SKM-1 (cell line): ENCODE measurements around the gene PCBD1.

Source experiments
- DNase-seq: peaks from one replicate; lab custom pipeline; 2025; ENCODE audit not compliant: unreplicated experiment; lab: John Stamatoyannopoulos, UW

The PCBD1 gene

DNA sequence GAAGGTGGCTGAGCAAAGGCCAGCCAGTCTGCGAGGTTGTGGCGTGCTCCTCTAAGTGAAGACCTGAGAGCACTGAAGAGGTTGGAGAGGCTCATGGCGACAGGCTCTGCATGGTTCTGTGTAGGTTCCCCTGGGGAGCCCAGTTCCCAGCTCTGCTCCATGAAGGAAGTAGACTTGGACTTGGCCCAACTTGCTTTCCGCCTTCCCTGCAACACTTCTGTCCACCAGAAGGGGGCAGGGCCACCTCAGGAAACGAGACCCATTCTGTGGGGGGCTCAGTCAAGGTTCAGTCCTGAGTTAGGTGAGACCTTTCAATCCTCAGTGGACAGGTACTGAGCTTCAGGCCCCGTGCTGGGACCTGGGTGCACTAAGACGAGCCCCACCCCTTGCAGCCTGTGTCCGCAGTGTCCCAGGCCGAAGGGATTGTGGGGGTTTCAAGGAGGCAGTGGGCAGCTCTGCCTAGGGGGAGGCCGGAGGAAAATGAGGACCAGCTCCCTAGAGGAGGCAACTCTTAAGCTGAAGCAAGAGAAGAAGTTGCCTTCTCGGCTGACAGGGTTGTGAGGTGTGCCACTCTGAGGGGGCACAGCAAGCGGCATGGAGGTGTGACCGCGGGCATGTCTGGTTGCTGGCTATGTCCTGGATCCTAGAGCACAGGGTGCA, 15.0 kb upstream of the PCBD1 start:
- no peak for DNase-seq

DNA sequence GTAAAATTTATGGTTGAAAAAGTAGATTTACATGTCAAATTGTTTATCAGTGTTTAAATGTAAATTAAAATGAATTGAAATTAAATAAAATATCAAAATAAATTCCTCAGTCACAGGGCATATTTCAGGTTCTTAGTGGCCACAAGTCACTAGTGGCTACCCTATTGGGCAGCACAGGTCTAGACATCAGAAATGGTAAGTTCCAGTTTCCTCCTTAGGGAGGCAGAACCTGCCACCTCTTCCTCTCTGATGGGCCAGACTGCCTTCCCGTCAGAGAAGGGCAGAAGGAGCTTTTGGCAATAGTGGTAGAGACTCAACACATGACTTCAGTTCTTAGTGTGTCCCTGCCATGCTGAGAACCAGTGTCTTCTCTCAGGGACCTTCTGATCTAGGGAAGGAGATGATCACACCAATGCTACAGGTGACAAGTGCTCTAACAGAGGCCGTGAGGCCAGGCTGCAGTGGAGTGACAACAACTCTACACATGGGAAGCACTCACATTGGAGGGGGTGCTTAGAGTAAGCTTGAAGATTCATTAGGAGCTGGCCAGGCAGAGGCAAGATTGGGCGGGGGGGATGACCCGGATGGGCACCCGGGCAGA, 14.4 kb upstream of the PCBD1 start:
- no peak for DNase-seq

DNA sequence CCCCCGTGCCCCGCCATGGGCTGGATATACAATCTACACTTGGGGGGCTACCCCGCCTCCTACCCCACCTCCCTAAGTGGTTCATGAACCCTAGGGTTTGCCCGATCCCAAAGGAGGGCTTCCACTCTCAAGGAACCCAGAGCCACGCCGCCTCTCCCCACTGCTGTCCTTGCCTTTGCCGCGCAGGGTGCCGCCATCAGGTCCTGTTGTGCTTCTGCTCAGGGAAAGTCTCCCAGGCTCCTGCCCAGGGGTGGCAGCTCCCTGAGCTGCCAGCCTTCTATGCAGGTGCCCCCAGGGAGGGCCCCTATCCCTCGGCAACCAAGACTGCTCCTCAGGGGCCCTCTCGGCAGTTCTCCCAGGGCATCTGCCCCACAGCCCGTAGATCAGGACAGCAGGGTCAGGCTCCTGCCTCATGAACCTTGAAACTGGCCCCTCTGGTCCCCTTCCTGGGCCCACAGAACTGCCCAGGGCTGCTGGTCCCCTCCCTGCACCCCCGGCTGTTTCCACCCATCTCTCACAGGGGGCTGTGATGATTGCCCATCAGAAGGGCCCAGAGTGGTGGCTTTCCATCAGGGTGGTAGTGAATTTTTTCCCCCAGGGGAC, 13.0 kb upstream of the PCBD1 start:
- no peak for DNase-seq

DNA sequence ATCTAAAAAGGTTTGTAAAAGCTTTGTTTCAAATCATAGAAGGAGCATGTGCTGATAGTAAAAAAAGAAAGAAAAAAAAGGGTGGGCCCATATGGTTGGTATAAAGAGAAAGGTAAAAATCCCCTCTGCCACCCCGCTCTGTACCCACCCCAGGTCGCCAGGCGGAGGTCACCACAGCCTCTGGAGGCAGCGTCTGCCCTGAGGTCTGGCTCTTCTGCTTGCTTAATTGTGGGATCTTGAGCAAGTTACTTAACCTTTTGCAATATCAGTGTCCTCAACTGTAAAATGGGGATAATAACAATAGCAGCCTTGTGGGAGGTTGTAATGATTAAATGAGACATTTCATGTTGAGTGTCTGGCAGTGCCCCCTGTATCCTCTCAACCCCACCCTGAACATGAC, 10.7 kb upstream of the PCBD1 start:
- peak; percentile 23 for DNase-seq

DNA sequence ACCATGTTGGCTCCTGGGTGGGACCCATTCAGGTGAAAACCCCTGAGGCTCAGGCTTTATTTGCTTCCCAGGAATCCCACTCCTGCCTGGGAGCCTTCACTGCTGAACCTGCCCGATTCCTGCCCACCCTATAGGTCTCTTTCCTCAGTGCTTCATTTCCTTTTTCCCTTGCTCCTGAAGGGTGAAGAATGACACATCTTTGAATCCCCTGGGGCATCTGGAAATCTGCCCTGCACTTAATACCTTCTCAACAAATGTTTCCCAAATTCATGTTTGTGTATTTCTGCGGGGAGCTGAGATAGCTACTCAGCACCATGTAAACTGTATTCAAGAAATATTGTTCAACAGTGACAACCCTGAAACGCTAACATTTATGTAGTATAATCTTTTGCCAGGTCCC, 10.3 kb upstream of the PCBD1 start:
- DNase-seq = no peak

DNA sequence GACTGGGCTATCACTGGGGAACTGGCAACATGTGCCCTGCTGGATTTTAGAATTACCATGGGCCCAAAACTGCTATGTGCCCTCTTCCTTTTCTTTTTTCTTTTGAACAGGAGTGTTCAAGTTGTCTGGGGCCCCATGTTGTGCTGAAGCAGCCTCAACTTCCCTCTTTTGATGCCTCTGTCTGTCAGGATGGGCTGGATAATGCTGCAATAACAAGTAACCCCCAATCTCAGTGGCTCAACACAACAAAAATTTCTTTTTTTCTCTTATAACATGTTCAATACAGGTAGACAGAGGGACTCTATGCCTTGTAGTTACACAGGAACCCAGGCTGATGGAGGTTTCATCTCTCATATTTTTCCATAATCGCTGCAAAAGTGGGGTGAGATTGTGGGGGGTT, 8.2 kb upstream of the PCBD1 start:
- DNase-seq = no peak

DNA sequence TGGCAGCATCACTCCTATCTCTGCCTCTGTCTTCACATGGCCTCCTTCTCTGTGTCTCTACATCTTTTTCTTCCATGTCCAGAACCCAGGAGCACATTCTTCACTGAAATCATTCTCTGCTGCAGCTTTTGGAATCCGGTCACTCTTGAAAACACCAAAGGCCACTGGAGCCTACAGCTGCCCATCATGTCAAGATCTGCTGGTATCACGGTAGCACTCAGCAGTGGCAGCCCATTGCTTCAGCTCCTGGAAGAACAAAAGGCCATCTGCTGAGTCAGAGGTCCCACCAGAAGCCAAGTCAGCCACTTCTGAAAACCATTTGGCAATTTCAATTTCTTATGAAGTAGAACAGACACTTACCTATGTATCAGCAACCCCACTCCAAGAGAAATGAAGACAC, 6.1 kb upstream of the PCBD1 start:
- no peak for DNase-seq

DNA sequence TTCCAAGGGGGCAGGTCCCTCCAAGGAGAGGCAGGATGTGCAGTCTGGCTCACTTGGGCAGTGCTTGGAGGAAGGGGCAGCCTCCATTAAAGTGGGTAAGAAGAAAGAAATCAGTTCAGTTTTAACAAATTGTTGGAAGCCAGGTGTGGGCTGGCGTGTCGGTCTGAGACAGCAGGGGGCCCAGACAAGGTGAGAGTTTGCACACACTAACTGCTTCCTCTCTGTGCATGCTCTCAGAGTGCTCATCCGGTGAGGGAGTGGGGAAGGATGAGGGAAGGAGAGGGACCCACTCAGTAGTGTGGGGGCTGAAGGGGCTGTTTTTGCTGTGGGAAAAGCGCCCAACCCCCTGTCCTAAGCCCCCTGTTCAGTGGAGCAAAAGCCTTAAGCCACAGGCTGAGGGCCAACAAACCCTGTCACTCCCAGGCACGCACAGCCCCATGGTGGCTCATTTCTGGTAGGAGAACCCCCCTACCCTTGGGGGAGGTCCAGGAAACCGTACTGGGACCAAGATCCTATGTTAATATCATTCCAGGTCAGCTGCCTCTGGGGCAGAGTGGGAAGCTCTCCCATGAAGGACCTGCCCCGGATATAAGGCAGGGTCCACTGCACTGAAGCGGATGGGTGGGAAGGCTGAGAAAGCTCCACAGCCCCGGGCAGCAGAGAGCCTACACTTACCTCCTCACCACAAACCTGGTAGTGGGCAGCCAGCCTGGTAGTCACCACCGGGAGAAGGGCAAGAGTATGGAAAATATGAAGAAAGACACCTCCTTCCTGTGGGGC, 5.1 kb upstream of the PCBD1 start:
- DNase-seq = no peak

DNA sequence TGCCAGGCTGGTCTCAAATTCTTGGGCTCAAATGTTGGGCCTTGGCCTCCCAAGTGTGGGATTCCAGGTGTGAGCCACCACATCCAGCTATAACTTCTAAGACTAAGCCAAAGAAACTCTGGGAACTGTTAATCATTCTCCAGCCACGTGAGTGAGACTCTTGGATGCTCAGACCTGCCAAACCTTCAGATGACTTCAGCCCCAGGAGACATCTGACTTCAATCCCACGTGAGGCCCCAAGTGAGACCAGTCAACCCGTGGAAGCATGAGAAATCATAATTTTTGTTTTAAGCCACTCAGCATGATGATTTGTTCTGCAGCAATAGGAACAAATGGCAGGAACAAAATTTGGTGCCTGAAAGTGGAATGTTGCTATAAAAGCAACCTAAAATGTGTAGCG, 4.3 kb upstream of the PCBD1 start:
- no peak for DNase-seq

DNA sequence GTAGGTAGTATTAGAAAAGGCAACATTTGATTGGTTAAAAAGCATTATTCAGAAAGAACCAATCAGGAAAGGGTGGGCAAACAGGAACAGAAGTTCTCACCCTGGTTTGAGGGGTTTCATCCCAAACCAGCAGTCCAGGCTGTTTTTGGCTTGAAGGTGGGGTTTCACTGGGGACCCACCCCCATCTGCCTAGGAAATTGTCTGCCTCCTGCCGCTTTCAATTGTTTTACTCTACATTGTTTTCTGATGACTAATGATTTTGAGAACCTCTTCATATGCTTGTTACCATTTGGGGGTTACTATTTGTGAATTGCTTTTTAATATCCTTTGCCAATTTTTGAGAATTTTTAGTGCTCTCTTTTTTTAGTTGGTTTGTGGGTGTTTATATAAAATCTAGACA, 3.3 kb upstream of the PCBD1 start:
- DNase-seq = no peak

DNA sequence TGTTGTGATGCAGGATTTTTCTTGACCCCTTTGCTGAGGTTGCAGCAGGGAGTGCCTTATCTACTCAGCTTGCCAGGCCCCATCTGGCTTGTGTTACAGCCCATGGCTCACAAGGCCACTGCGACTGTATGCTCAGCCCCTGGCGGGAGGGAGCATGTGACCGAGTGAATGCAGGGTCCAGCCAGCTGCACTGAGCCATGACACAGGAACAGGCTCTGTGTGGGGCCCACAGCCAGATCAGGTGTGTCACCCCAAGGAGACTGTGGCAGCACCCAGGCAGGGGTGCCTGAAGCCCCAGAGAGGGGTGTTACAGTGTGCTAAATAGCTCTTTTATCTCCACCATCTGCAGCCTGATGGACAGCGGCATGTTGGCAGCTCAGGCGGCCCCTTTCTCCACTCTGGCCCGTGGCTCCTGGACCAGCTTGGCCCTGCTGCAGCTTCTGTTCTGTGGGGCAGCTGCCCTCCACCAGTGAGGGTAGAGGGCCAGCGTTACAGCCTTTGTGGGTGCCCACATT, 2.6 kb upstream of the PCBD1 start:
- no peak for DNase-seq

DNA sequence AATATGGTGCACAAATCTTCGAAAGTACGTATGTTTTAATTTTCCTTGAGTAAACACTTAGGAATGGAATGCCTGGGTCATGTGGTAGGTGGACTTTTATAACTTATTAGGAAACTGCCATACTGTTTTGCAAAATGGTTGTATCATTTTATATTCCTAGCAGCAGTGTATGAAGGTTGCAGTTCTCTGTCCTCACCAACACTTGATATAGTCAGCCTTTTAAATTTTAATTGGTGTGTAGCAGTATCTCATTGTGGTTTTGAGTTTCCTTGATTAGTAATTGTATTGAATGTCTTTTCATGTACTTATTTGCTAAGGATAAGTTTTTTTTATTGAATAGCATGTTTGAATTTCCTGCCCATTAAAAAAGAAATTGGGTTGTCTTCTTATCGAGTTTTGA, 926 bp upstream of the PCBD1 start:
- DNase-seq = no peak

DNA sequence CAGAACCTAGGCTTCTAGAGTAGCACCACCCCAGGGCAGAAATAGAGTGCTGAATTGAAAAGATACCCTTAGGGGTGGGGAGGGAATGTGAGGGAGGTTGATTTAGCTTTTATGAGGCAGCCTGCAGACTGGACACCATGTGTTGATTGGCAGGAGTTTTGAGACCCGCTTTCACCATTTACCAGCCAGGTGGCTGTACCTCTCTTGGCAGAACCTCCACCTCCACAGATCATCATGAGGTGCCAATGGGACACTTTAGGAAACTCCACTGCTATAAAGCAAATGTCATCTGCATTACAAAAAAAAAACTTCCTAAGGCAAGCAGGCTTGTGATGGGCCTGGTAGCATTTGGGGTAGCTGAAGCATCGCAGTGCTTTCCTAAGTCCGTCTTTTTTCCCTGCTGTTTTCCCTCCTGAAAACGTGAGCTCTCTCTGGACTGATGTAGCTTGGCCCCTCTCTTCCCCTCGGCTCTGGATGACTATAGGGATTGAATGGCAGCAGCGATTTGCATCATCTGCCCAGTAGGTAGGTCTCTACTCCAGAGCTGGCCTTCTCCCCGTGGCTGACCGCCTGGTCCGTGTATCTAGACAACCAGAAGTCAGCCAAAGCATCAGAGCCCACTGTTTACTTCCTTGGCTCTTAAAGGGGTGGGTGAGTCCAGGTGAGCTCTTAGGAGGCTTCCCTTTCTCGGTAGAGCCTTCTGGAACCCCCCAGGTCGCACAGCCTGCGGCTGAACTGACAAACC, 1.3 kb downstream of the PCBD1 start:
- DNase-seq = no peak

DNA sequence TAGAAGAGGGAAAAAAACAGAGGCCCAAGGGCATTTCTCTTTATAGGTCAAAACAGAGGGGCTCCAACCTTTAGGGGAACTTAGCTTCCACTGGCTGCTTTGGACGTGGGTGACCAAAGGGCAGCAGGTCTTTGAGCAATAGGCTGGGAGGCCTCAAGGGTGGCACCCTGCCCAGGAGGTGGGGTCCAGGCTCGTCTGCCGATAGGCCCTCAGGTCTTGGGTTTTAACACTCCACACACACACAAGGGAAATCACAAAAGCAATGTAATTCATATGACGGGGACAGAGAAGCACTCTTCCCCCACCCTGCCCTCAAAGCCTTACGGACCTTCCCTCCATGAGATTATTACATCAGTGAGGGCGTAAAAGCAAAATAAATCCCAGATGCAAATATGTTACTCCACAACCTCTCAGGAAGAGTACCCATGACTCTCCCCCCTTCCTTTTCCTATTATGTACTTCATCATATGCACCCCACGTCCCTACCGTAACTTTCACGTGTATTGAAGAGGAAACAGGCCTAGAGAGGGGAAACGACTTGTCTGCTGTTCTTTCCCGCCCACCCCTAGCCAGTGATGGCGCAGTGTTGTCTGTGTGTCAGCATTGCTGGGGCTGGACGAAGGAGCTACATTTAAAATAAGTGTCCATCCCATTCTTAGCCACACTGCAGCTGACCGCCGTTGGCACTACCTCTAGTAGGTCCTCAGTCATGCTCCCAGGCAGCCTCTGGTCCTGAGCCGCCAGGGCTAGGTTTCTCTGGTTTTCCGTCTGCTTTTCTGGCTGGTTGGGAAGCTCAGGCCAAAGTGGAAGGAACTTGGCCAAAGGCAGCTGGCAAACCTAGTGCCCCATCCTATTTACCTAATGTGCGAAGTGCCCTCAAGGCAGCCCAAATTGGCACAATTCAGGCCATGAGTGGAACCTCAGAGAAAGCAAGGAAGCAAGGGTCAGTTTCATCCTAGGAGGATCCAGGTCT, 2.1 kb downstream of the PCBD1 start:
- DNase-seq = no peak

DNA sequence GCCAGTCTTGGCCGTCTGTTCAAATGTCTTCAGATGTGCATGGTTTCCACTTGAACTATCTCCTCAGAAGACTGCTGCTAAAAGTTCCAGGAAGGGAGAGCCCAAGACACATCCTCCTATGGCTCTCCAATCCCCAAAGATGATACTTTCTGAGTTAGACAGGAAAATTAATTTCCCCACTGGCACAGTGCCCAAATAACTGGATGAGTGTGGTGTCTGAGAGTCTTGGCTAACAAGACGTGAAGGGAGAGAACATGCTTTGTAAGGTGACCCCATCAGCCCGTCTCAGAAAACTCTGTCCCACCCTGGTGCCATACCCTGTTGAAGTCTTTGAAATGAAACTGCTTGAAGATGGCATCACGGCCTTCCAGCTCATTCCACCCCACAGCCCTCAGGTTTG, 2.9 kb downstream of the PCBD1 start:
- no peak for DNase-seq

DNA sequence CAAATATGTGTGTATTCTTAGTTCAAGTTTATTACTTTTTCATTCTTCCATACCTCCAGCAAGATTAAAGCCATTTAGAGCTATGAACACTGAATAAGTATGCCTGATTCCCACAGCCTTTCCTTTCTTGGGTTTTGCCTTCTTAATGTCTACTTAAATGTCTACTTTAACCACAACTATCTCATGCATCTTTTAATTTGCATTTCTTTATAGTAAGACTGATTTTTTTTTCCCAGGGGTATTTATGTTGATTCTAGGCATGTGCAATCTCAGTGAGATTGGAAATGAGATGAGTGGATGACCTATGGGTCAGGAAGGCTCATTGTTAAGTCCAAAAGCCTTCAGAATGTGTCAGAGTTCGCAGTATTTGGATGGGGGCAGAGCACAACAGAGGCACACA, 3.6 kb downstream of the PCBD1 start:
- DNase-seq = no peak

DNA sequence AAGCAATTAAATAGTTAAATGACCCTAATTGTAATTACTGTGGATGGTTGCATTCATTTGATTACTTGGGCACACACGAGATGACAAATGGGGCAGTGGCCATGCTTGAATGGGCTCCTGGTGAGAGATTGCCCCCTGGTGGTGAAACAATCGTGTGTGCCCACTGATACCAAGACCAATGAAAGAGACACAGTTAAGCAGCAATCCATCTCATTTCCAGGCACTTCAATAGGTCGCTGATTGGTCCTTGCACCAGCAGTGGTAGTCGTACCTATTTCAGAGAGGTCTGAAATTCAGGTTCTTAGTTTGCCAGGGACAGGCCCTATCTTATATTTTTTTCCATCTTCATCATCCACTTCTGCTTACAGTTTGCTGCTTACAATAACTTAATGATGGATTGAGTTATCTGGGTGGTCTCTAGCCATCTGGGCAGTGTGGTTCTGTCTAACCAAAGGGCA, 8.3 kb downstream of the PCBD1 start:
- DNase-seq = peak; percentile 41

DNA sequence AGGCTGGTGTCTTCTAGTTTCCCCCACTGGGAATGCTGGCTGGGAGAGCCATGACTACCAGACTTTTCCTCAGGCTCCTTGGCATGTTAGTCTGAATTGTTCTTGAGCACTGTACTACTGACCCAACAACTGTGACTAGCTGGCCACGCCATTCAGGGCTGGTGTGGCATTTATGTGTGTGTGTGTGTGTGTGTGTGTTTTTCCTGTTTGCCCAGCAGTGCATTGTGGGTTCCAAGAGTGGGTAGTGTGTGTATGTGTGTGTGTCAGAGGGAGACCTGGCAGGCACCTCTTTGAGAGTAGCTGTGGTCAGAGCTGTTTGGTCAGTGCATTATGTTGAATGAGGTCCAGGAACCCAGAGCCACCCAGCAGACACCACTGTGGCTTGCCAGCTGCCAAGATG, 9.2 kb downstream of the PCBD1 start:
- no peak for DNase-seq

DNA sequence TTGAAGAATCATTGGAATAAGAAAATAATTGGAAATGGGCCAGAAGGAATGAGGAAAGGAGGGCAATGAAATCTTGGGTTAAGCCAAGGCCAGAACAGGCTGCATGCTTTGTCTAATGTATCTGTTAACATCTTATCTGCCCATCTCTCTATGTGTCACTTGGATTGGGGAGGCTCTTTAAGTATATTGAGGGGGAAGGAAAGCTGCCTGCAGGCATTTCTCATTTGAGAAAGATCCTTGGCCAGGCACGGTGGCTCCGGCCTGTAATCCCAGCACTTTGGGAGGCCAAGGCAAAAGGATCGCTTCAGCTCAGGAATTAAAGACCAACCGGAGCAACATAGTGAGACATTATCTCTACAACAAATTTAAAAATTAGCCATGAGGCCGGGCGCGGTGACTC, 14.3 kb downstream of the PCBD1 start:
- no peak for DNase-seq

DNA sequence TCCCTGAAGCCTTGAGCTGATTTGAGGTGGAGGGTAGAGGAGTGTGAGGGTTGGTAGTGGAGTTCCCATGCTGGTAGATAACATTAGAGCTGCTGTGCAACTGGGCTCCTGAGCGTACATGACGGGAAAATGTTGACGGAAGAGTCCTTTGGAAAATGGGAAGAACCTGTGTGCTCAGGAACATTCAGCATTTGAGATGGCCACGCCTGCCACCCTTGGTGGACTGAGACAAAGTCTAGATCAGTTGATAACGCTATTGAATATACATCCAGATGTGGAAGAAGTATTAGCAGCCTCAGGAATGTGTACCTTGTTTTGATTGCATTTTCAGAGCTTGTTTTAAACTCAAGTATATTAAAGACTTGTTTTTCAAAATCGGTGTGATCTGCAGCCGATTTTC, 16.1 kb downstream of the PCBD1 start:
- no peak for DNase-seq
